Thyroid gland (tissue), 4 donors: Measurements from ENCODE around the gene LHX6. TPM values are rescaled to one million over a fixed set of nuclear protein-coding genes. Genes with fewer than 3 reads are reported as not detected.

Experiments used
- DNase-seq, 2 donors: peaks; one replicate each; pipeline ENCODE4 v3.0.0-alpha.2; 2019
- H3K27ac ChIP-seq, 3 donors: fragments of 200-600 bp; sonication (generic); 1 replicate in 2 of 3; 2 replicates in 1 of 3; pipeline ENCODE4 v1.5.1; 2016 to 2019; ENCODE audit warnings: mild to moderate bottlenecking in 1 of 3, moderate library complexity in 1 of 3
- H3K27me3 ChIP-seq: fragments of 200-600 bp; sonication (generic); one replicate; pipeline ENCODE4 v1.5.1; 2019
- H3K36me3 ChIP-seq, 2 donors: fragments of 200-600 bp; sonication (generic); one replicate each; pipeline ENCODE4 v1.5.1; 2016 to 2019
- H3K4me1 ChIP-seq, 2 donors: fragments of 200-600 bp; sonication (generic); one replicate each; pipeline ENCODE4 v1.5.1; 2017 to 2019
- H3K4me3 ChIP-seq, 3 donors: fragments of 200-600 bp; sonication (generic); replicated peaks in 1 of 3; 1 replicate in 2 of 3; 2 replicates in 1 of 3; pipeline ENCODE4 v1.5.1; 2016; ENCODE audit warnings: mild to moderate bottlenecking in 1 of 3
- H3K9me3 ChIP-seq: fragments of 200-600 bp; sonication (generic); one replicate; pipeline ENCODE4 v1.5.1; 2017
- CTCF ChIP-seq, 6 experiments: fragments of 200-600 bp in 3 of 6; fragments of 450-650 bp in 3 of 6; sonication (generic) in 3 of 6; IDR thresholded peaks; one replicate each; pipeline ENCODE4 v1.5.1; 2016 to 2019; ENCODE audit warnings: antibody characterized with exemption in 6 of 6, mild to moderate bottlenecking in 2 of 6, inconsistent platforms in 1 of 6, moderate library complexity in 1 of 6
- POLR2A ChIP-seq, 2 donors: fragments of 450-650 bp; IDR thresholded peaks; one replicate each; pipeline ENCODE4 v1.6.1; 2017; ENCODE audit warnings: antibody characterized with exemption in 2 of 2, mild to moderate bottlenecking in 2 of 2, moderate library complexity in 1 of 2
- WGBS, 2 donors: methylation state at CpG; one replicate each; pipeline ENCODE4 v1.1.5; 2017; 5-methylcytosine and 5-hydroxymethylcytosine counted together
- intact Hi-C: fragments of 100-400 bp; cut with DNase I; formaldehyde crosslinking; loops from one replicate; pipeline ENCODE4 v1.15.1; 2023
- total RNA-seq, 4 donors: library from RNA; depleted of rRNA; stranded (reverse); fragments of >200 nt; gene quantifications; one replicate each; pipeline ENCODE4 v1.2.3, GENCODE V29; 2016

The LHX6 gene
- total RNA-seq, 4 donors from 2014 or later: 1.3 to 4.4 (median 1.7) TPM

- H3K9me3 ChIP-seq: no peaks in the 10 kb centered on the region
- H3K4me1 ChIP-seq: no peaks in the 10 kb centered on the region
- H3K27ac ChIP-seq: no peak overlapping the region
- DNase-seq: no peak
- intact Hi-C loops: no loop called here
- peaks cover 41 to 44% of the 10 kb centered on the region in 2 donors for H3K36me3 ChIP-seq
- WGBS, 2 donors: 83 to 90% methylated on average over 5 of the region's 5 CpGs
- no peaks in the 10 kb centered on the region for H3K27me3 ChIP-seq
- no peak overlapping the region for H3K4me3 ChIP-seq
- TF ChIP-seq POLR2A (IDR thresholded peaks at IDR 0.05): no peak
- TF ChIP-seq CTCF (IDR thresholded peaks at IDR 0.05): no peak
Measured at GRCh38 chr9:122239722-122240121, 11.0 kb upstream of the LHX6 start.

GRCh38 chr9:122236681-122237080 lies 7.9 kb upstream of the LHX6 start:
- H3K36me3 ChIP-seq: peaks cover 15 to 16% of the 10 kb centered on the region in 2 donors
- H3K4me1 ChIP-seq: no peaks in the 10 kb centered on the region
- no peaks in the 10 kb centered on the region for H3K9me3 ChIP-seq
- no peak for DNase-seq
- WGBS, 2 donors: 75 to 83% methylated on average over 10 of the region's 10 CpGs
- no peaks in the 10 kb centered on the region for H3K27me3 ChIP-seq
- H3K4me3 ChIP-seq: no peak overlapping the region
- no peak for TF ChIP-seq CTCF (IDR thresholded peaks at IDR 0.05)
- no peak for TF ChIP-seq POLR2A (IDR thresholded peaks at IDR 0.05)
- H3K27ac ChIP-seq: no peak overlapping the region
- intact Hi-C loops: no loop called here

GRCh38 chr9:122234022-122234748 lies 5.4 kb upstream of the LHX6 start:
- TF ChIP-seq POLR2A (IDR thresholded peaks at IDR 0.05) (no peak), CTCF (IDR thresholded peaks at IDR 0.05) (no peak)
- Histone ChIP-seq H3K9me3 (no peaks in the 10 kb centered on the region), H3K27ac (no peak overlapping the region), H3K4me1 (no peaks in the 10 kb centered on the region), H3K36me3 (no peaks in the 10 kb centered on the region), H3K27me3 (peaks cover 5% of the 10 kb centered on the region), H3K4me3 (no peak overlapping the region)
- intact Hi-C loops: no loop called here
- no peak for DNase-seq
- whole genome bisulfite sequencing, 2 donors: 88 to 90% methylated on average over 7 of the region's 7 CpGs

GRCh38 chr9:122232796-122233306 lies 4.1 kb upstream of the LHX6 start:
- WGBS, 2 donors: 69 to 74% methylated on average over 6 of the region's 6 CpGs
- no peaks in the 10 kb centered on the region for H3K9me3 ChIP-seq

More at GRCh38 chr9:122232796-122233306, 4.1 kb upstream of the LHX6 start:
- intact Hi-C loops: no loop called here
- no peak for TF ChIP-seq POLR2A (IDR thresholded peaks at IDR 0.05)
- no peak for TF ChIP-seq CTCF (IDR thresholded peaks at IDR 0.05)
- Histone ChIP-seq H3K4me1 (peaks cover 8 to 12% of the 10 kb centered on the region in 2 donors), H3K27me3 (peaks cover 8% of the 10 kb centered on the region), H3K27ac (no peak overlapping the region), H3K4me3 (no peak overlapping the region), H3K36me3 (no peaks in the 10 kb centered on the region)
- DNase-seq: no peak
